K562 (cell line): ENCODE results near the gene ZNF609. TPM values are rescaled to one million over a fixed set of nuclear protein-coding genes. Genes with fewer than 3 reads are reported as not detected.

Experiments
- ATAC-seq: fragments of 200-7000 bp; cut with Tn5 transposase; 3 replicates; pipeline ENCODE4 v1.9.1; 2020; ENCODE audit warnings: moderate library complexity
- BruUV-seq: library from RNA; stranded (reverse); fragments of 400-500 nt; replicated peaks from 2 replicates; lab custom pipeline; 2021; lab: Mats Ljungman, UMichigan
- CTCF ChIA-PET: fragments of 300-600 bp; formaldehyde crosslinking; extraction: SDS; loops from one replicate; lab custom pipeline; 2021; ENCODE audit warnings: low intra/inter-chr PET ratio; lab: Yijun Ruan, JAX
- POLR2A ChIA-PET: fragments of 300-600, 350-650 bp; sonication (Branson Sonifier 250); formaldehyde crosslinking; extraction: SDS; loops from one replicate; lab custom pipeline; 2021; ENCODE audit warnings: antibody characterized with exemption, inconsistent platforms; lab: Yijun Ruan, JAX
- DNase-seq, 4 experiments: peaks; one replicate each; pipeline versions ENCODE4 v3.0.0 to v3.0.0-alpha.2; 2011 to 2018; ENCODE audit warnings: low spot score in 3 of 4, mixed read lengths in 3 of 4; ENCODE audit errors: extremely low read depth in 1 of 4
- FAIRE-seq: peaks from 2 replicates; lab custom pipeline; 2011; peaks lifted over from hg19 to GRCh38; lab: Jason Lieb, UNC
- H2AFZ ChIP-seq: 2 replicates; pipeline ENCODE4 v1.6.0; 2011; ENCODE audit warnings: low read depth, low read length, control low read depth, inconsistent platforms
- H3K27ac ChIP-seq: fragments of 200-600 bp; 3 replicates; pipeline ENCODE4 v1.8.0; 2011; ENCODE audit warnings: low read depth, mild to moderate bottlenecking, control low read depth, inconsistent platforms, low read length, moderate library complexity, mixed read lengths; ENCODE audit errors: extremely low read depth
- H3K27me3 ChIP-seq, 2 experiments: fragments of 300-600 bp in 1 of 2; 2 replicates in 1 of 2; 3 replicates in 1 of 2; pipeline versions ENCODE4 v1.6.0 to v1.8.0; 2011; ENCODE audit warnings: inconsistent platforms in 2 of 2, low read length in 2 of 2, mild to moderate bottlenecking in 1 of 2, mixed read lengths in 1 of 2, moderate library complexity in 1 of 2; ENCODE audit not compliant: control insufficient read depth in 2 of 2, insufficient read depth in 2 of 2
- H3K36me3 ChIP-seq: fragments of 300-600 bp; 3 replicates; pipeline ENCODE4 v1.8.0; 2011; ENCODE audit warnings: mild to moderate bottlenecking, low read length, inconsistent platforms; ENCODE audit not compliant: control insufficient read depth, insufficient read depth
- H3K4me1 ChIP-seq, 2 experiments: fragments of 200-600 bp in 1 of 2; replicated peaks in 1 of 2; 2 replicates in 1 of 2; 3 replicates in 1 of 2; pipeline versions ENCODE4 v1.5.1 to v1.8.0; 2011; ENCODE audit warnings: inconsistent platforms in 2 of 2, low read length in 2 of 2, mild to moderate bottlenecking in 1 of 2, mixed read lengths in 1 of 2, moderate library complexity in 1 of 2; ENCODE audit not compliant: control insufficient read depth in 2 of 2, insufficient read depth in 2 of 2
- H3K4me2 ChIP-seq: 2 replicates; pipeline ENCODE4 v1.6.1; 2011; ENCODE audit warnings: low read length, control low read depth, inconsistent platforms, mixed read lengths; ENCODE audit not compliant: insufficient read depth
- H3K4me3 ChIP-seq: fragments of 200-600 bp; sonication (generic), shearing (Covaris generic); 2 replicates; pipeline ENCODE4 v1.5.1; 2016; ENCODE audit warnings: control low read depth, inconsistent platforms
- H3K79me2 ChIP-seq: fragments of 200-600 bp; 3 replicates; pipeline ENCODE4 v1.8.0; 2011; ENCODE audit warnings: low read length, inconsistent platforms; ENCODE audit not compliant: control insufficient read depth, insufficient read depth
- H3K9ac ChIP-seq, 2 experiments: 2 replicates each; pipeline versions ENCODE4 v1.6.0 to v1.6.1; 2011; ENCODE audit warnings: low read depth in 2 of 2, low read length in 2 of 2, control low read depth in 1 of 2, inconsistent platforms in 1 of 2, mild to moderate bottlenecking in 1 of 2, mixed read lengths in 1 of 2; ENCODE audit not compliant: insufficient read depth in 1 of 2
- H3K9me1 ChIP-seq: one replicate; pipeline ENCODE4 v1.6.0; 2011; ENCODE audit warnings: inconsistent platforms, mild to moderate bottlenecking, low read length, moderate library complexity; ENCODE audit not compliant: control insufficient read depth, insufficient read depth
- H3K9me3 ChIP-seq: replicated peaks from 2 replicates; pipeline ENCODE4 v1.5.1; 2011; ENCODE audit warnings: low read depth, low read length, inconsistent platforms; ENCODE audit not compliant: control insufficient read depth, insufficient read depth
- H4K20me1 ChIP-seq: replicated peaks from 2 replicates; pipeline ENCODE4 v1.6.1; 2011; ENCODE audit warnings: low read length, inconsistent platforms, mixed read lengths; ENCODE audit not compliant: control insufficient read depth, insufficient read depth
- ATF7 ChIP-seq: fragments of 450-650 bp; IDR thresholded peaks from 2 replicates; pipeline ENCODE4 v1.7.1; 2014; ENCODE audit warnings: mild to moderate bottlenecking, moderate library complexity
- CBX5 ChIP-seq: IDR thresholded peaks from 2 replicates; pipeline ENCODE4 v1.6.1; 2014; ENCODE audit warnings: low read depth, borderline replicate concordance
- CTBP1 ChIP-seq: fragments of 450-650 bp; IDR thresholded peaks from 2 replicates; pipeline ENCODE4 v1.6.1; 2016; ENCODE audit warnings: borderline replicate concordance
- CXXC5 ChIP-seq: fragments of 250-450 bp; sonication (Bioruptor Pico); IDR thresholded peaks from 2 replicates; pipeline ENCODE4 v1.8.0; 2022; ENCODE audit warnings: inconsistent platforms, mild to moderate bottlenecking, moderate library complexity
- KDM5B ChIP-seq: fragments of 200-600 bp; sonication (generic); IDR thresholded peaks from 2 replicates; pipeline ENCODE4 v1.6.1; 2012; ENCODE audit warnings: low read depth, mild to moderate bottlenecking, moderate library complexity, low read length, control low read depth, inconsistent platforms; ENCODE audit not compliant: insufficient replicate concordance
- MLLT1 ChIP-seq, 2 experiments: fragments of 450-650 bp; IDR thresholded peaks; 2 replicates each; pipeline ENCODE4 v1.6.1; 2016
- MTF1 ChIP-seq: fragments of 250-450 bp; sonication (Bioruptor Pico); IDR thresholded peaks from 2 replicates; pipeline ENCODE4 v1.9.0; 2021; ENCODE audit warnings: moderate library complexity, mild to moderate bottlenecking, inconsistent platforms, borderline replicate concordance
- PHF8 ChIP-seq: fragments of 200-600 bp; sonication (generic); IDR thresholded peaks from 2 replicates; pipeline ENCODE4 v1.6.1; 2012; ENCODE audit warnings: mixed run types, mild to moderate bottlenecking, inconsistent platforms, low read length, moderate library complexity, borderline replicate concordance
- PKNOX1 ChIP-seq: fragments of 450-650 bp; IDR thresholded peaks from 2 replicates; pipeline ENCODE4 v1.6.1; 2016
- POLR2AphosphoS5 ChIP-seq: IDR thresholded peaks from 2 replicates; pipeline ENCODE4 v1.6.1; 2011; ENCODE audit warnings: mild to moderate bottlenecking, low read depth, low read length, moderate library complexity; ENCODE audit not compliant: control insufficient read depth, insufficient read depth
- POLR2G ChIP-seq: fragments of 200-400 bp; formaldehyde crosslinking; IDR thresholded peaks from 2 replicates; pipeline ENCODE4 v1.6.1; 2017; ENCODE audit warnings: low read depth, mild to moderate bottlenecking, antibody characterized with exemption, low read length, moderate library complexity
- POLR2H ChIP-seq: IDR thresholded peaks from 2 replicates; pipeline ENCODE4 v1.6.1; 2016; ENCODE audit warnings: missing genetic modification characterization, low read depth, mild to moderate bottlenecking, control low read depth, missing compliant biosample characterization, moderate library complexity
- RBM22 ChIP-seq: fragments of 200-400 bp; formaldehyde crosslinking; IDR thresholded peaks from 2 replicates; pipeline ENCODE4 v1.6.1; 2018; ENCODE audit warnings: low read length, low read depth; ENCODE audit not compliant: poor library complexity, severe bottlenecking
- SP1 ChIP-seq: sonication (generic); formaldehyde crosslinking; IDR thresholded peaks from 2 replicates; pipeline ENCODE4 v1.8.1; 2022; ENCODE audit warnings: mild to moderate bottlenecking, missing genetic modification reagents
- STAT5B ChIP-seq: fragments of 250-450 bp; sonication (Bioruptor Pico); IDR thresholded peaks from 2 replicates; pipeline ENCODE4 v1.8.0; 2021; ENCODE audit warnings: mild to moderate bottlenecking, inconsistent platforms
- TFAP4 ChIP-seq: sonication (generic); formaldehyde crosslinking; IDR thresholded peaks from 2 replicates; pipeline ENCODE4 v1.8.0; 2022; ENCODE audit warnings: missing genetic modification reagents, mild to moderate bottlenecking, moderate library complexity, borderline replicate concordance
- ZBTB8A ChIP-seq: fragments of 450-650 bp; IDR thresholded peaks from 2 replicates; pipeline ENCODE4 v1.6.1; 2018; ENCODE audit warnings: mild to moderate bottlenecking, moderate library complexity; ENCODE audit not compliant: partially characterized antibody
- WGBS: fragments of 100-300 bp; shearing (Covaris generic); methylation state at CpG from one replicate; pipeline ENCODE4 v1.1.6; 2016; ENCODE audit warnings: low coverage, mixed read lengths; ENCODE audit not compliant: insufficient coverage; ENCODE audit errors: missing lambda C conversion rate; 5-methylcytosine and 5-hydroxymethylcytosine counted together
- in situ Hi-C: fragments of 300-500 bp; cut with MboI; formaldehyde crosslinking; loops from 4 replicates; pipeline ENCODE4 v1.15.0; 2018; ENCODE audit warnings: inconsistent platforms, mixed read lengths
- intact Hi-C: fragments of 100-400 bp; cut with micrococcal nuclease; formaldehyde crosslinking; loops from 2 replicates; pipeline ENCODE4 v1.14.2; 2022
- polyA plus RNA-seq, 8 experiments: library from polyadenylated mRNA; depleted of rRNA in 4 of 8; stranded (reverse) in 5 of 8; unstranded in 3 of 8; fragments of >200 nt; fragmentation: Nextera tagmentation in 2 of 8; fragmentation: Illumina TruSeq in 1 of 8; extraction: Ambion mirVana in 2 of 8; extraction: Trizol in 1 of 8; gene quantifications; 2 replicates each; pipeline versions ENCODE4 v1.2.1 to v1.2.3, GENCODE V29; 2011 to 2014; ENCODE audit warnings: inconsistent platforms in 1 of 8, missing spikeins in 1 of 8
- total RNA-seq, 7 experiments: library from RNA; depleted of rRNA in 6 of 7; stranded (reverse); fragments of >200 nt in 6 of 7; fragmentation: Illumina TruSeq in 2 of 7; extraction: Trizol in 2 of 7; gene quantifications; 2 replicates each; pipeline versions ENCODE4 v1.2.1 to v1.2.3, GENCODE V29; 2011 to 2021; ENCODE audit warnings: low replicate concordance in 1 of 7

Gene ZNF609
- total and polyA plus RNA-seq, 9 of the 15 experiments (the other 6 are each of a cell fraction or from before 2014, with no cell fraction given) = 3.0 to 38.7 (median 17.8) TPM

GRCh38 chr15:64702816-64703631, 242.6 kb downstream of the ZNF609 start:
- Histone ChIP-seq H4K20me1 (peaks cover 4% of the 10 kb centered on the region), H3K9me1 (no peaks in the 10 kb centered on the region), H3K27me3 (no peaks in the 10 kb centered on the region), H2AFZ (peak overlapping the region; percentile 99), H3K4me1 (peaks cover 18 to 30% of the 10 kb centered on the region in 2 experiments), H3K36me3 (peaks cover 4% of the 10 kb centered on the region; the same call in 2 of the 3 replicates), H3K4me3 (peak overlapping the region; percentile 79), H3K9me3 (no peaks in the 10 kb centered on the region), H3K27ac (peak overlapping the region; percentile 65), H3K4me2 (peak overlapping the region; percentile 99), H3K9ac (peak overlapping the region; percentile 77 to 94), H3K79me2 (peaks cover 43% of the 10 kb centered on the region)
- in situ Hi-C loops = no loop called here
- FAIRE-seq (no peak), DNase-seq (peak; percentile 94 to 99 (median 98)), ATAC-seq (peak; percentile 98)
- ChIA-PET CTCF (no interaction called here), POLR2A (interaction anchor here (0.5 to 0.6 kb wide), 3 partner anchors 16 to 138 kb away, joined by 3 read pairs; no protein-coding TSS in a partner anchor)
- BruUV-seq = no TSS peak
- 1% methylated on average over 25 of the region's 62 CpGs for WGBS
- intact Hi-C loops = no loop called here
- TF ChIP-seq STAT5B (no peak), MLLT1 (IDR thresholded peaks at IDR 0.05) (peak in 1 of 2 experiments; percentile 51; a peak in 1 of 4 replicates), RBM22 (peak; percentile 59), MTF1 (CRISPR knock-in tag) (no peak), CBX5 (no peak), PHF8 (peak; percentile 82; the same call in 1 of the 2 replicates), TFAP4 (CRISPR knock-in tag) (peak; percentile 59; the same call in 1 of the 2 replicates), CXXC5 (CRISPR knock-in tag) (peak; percentile 46; the same call in 1 of the 2 replicates), SP1 (CRISPR knock-in tag) (peak; percentile 82), POLR2H (tag) (peak; percentile 49), PKNOX1 (0 out of 2 replicates have a peak, but pooled peaks have one; percentile 6), KDM5B (peak; percentile 75), ZBTB8A (no peak), CTBP1 (peak; percentile 30; the same call in 1 of the 2 replicates), ATF7 (peak; percentile 13; the same call in 1 of the 2 replicates), POLR2AphosphoS5 (peak; percentile 36; the same call in 1 of the 2 replicates), POLR2G (peak; percentile 88)
